B cell (primary cell): ENCODE results near the gene RAB3A. TPM values are rescaled to one million over a fixed set of nuclear protein-coding genes. Genes with fewer than 3 reads are reported as not detected.
A peak's percentile ranks its signal among the peaks of the same experiment; 100 is the strongest.

Experiments used
- ATAC-seq: fragments of 200-7000 bp; cut with Tn5 transposase; one replicate; pipeline ENCODE4 v1.10.0; 2021; ENCODE audit warnings: low read depth, mild to moderate bottlenecking, moderate number of reproducible peaks, moderate library complexity
- CTCF ChIA-PET: fragments of 350-600 bp; sonication (Branson Sonifier 250); formaldehyde crosslinking; loops from one replicate; lab custom pipeline; 2021; ENCODE audit warnings: antibody characterized with exemption, inconsistent platforms; lab: Charles Lee
- POLR2A ChIA-PET: fragments of 350-600 bp; sonication (Branson Sonifier 250); formaldehyde crosslinking; loops from one replicate; lab custom pipeline; 2021; ENCODE audit warnings: antibody characterized with exemption; lab: Charles Lee
- DNase-seq: peaks from one replicate; pipeline ENCODE4 v3.0.0; 2013
- H2AFZ ChIP-seq: 2 replicates; pipeline ENCODE4 v1.6.1; 2012; ENCODE audit warnings: mild to moderate bottlenecking, low read depth, low read length; ENCODE audit not compliant: insufficient read depth, poor library complexity, severe bottlenecking
- H3K27ac ChIP-seq, 2 donors: 1 replicate in 1 of 2; 2 replicates in 1 of 2; pipeline ENCODE4 v1.5.1; 2012 to 2013; ENCODE audit warnings: low read length in 2 of 2, mild to moderate bottlenecking in 2 of 2, moderate library complexity in 1 of 2
- H3K27me3 ChIP-seq, 4 experiments: fragments of 200-600 bp in 1 of 4; sonication (generic) in 1 of 4; replicated peaks in 1 of 4; 1 replicate in 2 of 4; 2 replicates in 2 of 4; pipeline versions ENCODE4 v1.6.1 to v1.7.0; 2013 to 2016; ENCODE audit warnings: low read length in 3 of 4, mild to moderate bottlenecking in 2 of 4, mixed read lengths in 1 of 4, moderate library complexity in 1 of 4; ENCODE audit not compliant: insufficient read depth in 4 of 4, control insufficient read depth in 3 of 4; ENCODE audit errors: control extremely low read depth in 1 of 4
- H3K36me3 ChIP-seq, 2 experiments: replicated peaks in 1 of 2; 1 replicate in 1 of 2; 2 replicates in 1 of 2; pipeline versions ENCODE4 v1.6.1 to v1.7.1; 2013; ENCODE audit warnings: low read length in 1 of 2; ENCODE audit not compliant: insufficient read depth in 2 of 2, control insufficient read depth in 1 of 2; ENCODE audit errors: control extremely low read depth in 1 of 2, extremely low read depth in 1 of 2
- H3K4me1 ChIP-seq, 2 donors: fragments of 200-600 bp in 1 of 2; sonication (generic) in 1 of 2; 1 replicate in 1 of 2; 2 replicates in 1 of 2; pipeline versions ENCODE4 v1.5.1 to v1.6.1; 2013 to 2017; ENCODE audit warnings: low read length in 2 of 2; ENCODE audit not compliant: control insufficient read depth in 2 of 2, insufficient read depth in 2 of 2
- H3K4me2 ChIP-seq: replicated peaks from 2 replicates; pipeline ENCODE3; 2012; ENCODE audit warnings: mild to moderate bottlenecking, low read depth, low read length; ENCODE audit not compliant: poor library complexity, severe bottlenecking
- H3K4me3 ChIP-seq, 5 experiments: fragments of 200-600 bp in 1 of 5; sonication (generic) in 1 of 5; 1 replicate in 3 of 5; 2 replicates in 2 of 5; pipeline versions ENCODE4 v1.5.1 to v1.7.0; 2011 to 2016; ENCODE audit warnings: low read length in 4 of 5, mild to moderate bottlenecking in 4 of 5, low read depth in 2 of 5, control low read depth in 1 of 5, moderate library complexity in 1 of 5; ENCODE audit not compliant: insufficient read depth in 1 of 5; ENCODE audit errors: control extremely low read depth in 1 of 5, extremely low read depth in 1 of 5
- H3K79me2 ChIP-seq: fragments of 200-600 bp; sonication (generic); one replicate; pipeline ENCODE4 v1.6.0; 2016; ENCODE audit warnings: low read length; ENCODE audit not compliant: control insufficient read depth, insufficient read depth
- H3K9ac ChIP-seq: fragments of 200-600 bp; sonication (generic); 2 replicates; pipeline ENCODE4 v1.6.1; 2017; ENCODE audit warnings: mild to moderate bottlenecking, low read length, moderate library complexity
- H3K9me3 ChIP-seq, 3 donors: one replicate each; pipeline versions ENCODE4 v1.6.1 to v1.7.1; 2013; ENCODE audit warnings: low read length in 2 of 3; ENCODE audit not compliant: control insufficient read depth in 2 of 3, insufficient read depth in 1 of 3; ENCODE audit errors: control extremely low read depth in 1 of 3
- H4K20me1 ChIP-seq: 2 replicates; pipeline ENCODE4 v1.6.0; 2012; ENCODE audit warnings: mild to moderate bottlenecking, low read length; ENCODE audit not compliant: insufficient read depth, control insufficient read depth, poor library complexity, severe bottlenecking
- H3K27ac Mint-ChIP-seq: one replicate; pipeline ENCODE4 v1.8.0; 2021; ENCODE audit warnings: mixed read lengths
- H3K27me3 Mint-ChIP-seq: one replicate; pipeline ENCODE4 v1.8.0; 2021; ENCODE audit warnings: mixed read lengths
- H3K4me1 Mint-ChIP-seq: one replicate; pipeline ENCODE4 v1.8.0; 2021; ENCODE audit warnings: mixed read lengths
- H3K4me3 Mint-ChIP-seq: one replicate; pipeline ENCODE4 v1.8.0; 2021; ENCODE audit warnings: mixed read lengths
- H3K9me3 Mint-ChIP-seq: one replicate; pipeline ENCODE4 v1.8.0; 2022; ENCODE audit warnings: mixed read lengths; ENCODE audit not compliant: insufficient read depth
- CTCF ChIP-seq: fragments of 200-600 bp; IDR thresholded peaks from one replicate; pipeline ENCODE4 v1.8.0; 2022; ENCODE audit warnings: antibody characterized with exemption, mild to moderate bottlenecking
- EZH2 ChIP-seq: IDR thresholded peaks from 2 replicates; pipeline ENCODE4 v1.6.1; 2012; ENCODE audit warnings: borderline replicate concordance, low read depth, mild to moderate bottlenecking, moderate library complexity, low read length; ENCODE audit not compliant: insufficient read depth, poor library complexity, severe bottlenecking
- WGBS: methylation state at CpG from one replicate; pipeline ENCODE4 v1.1.5; 2013; ENCODE audit warnings: missing lambda C conversion rate; ENCODE audit not compliant: insufficient coverage; 5-methylcytosine and 5-hydroxymethylcytosine counted together
- intact Hi-C: fragments of 100-400 bp; cut with micrococcal nuclease; formaldehyde crosslinking; loops from one replicate; pipeline ENCODE4 v1.10.0; 2022
- polyA plus RNA-seq: library from polyadenylated mRNA; depleted of rRNA; stranded (reverse); fragments of >200 nt; gene quantifications from 2 replicates; pipeline ENCODE4 v1.2.3, GENCODE V29; 2012
- total RNA-seq, 2 donors: library from RNA; stranded (reverse); fragments of 120-200 nt in 1 of 2; gene quantifications; 1 replicate in 1 of 2; 2 replicates in 1 of 2; pipeline versions ENCODE4 v1.2.3 to v1.2.4, GENCODE V29; 2013 to 2022

Gene RAB3A
- total and polyA plus RNA-seq, 2 donors (not counting 1 experiment from before 2014, with no cell fraction given) = 7.7 to 10.4 TPM

GRCh38 chr19:18170714-18171255 is 33.1 kb downstream of the RAB3A start:
- H3K4me3 ChIP-seq = peak overlapping the region in 3 of 5 experiments; percentile 0 to 43 (median 11)
- peaks cover 21% of the 10 kb centered on the region for H4K20me1 ChIP-seq
- peak; percentile 8 for ATAC-seq
- peaks cover 64 to 79% of the 10 kb centered on the region in 2 donors for H3K4me1 ChIP-seq
- peak overlapping the region; percentile 97 to 99 for H3K27ac ChIP-seq
- peak overlapping the region; percentile 24 for H3K9ac ChIP-seq
- Mint-ChIP-seq H3K4me1 (peaks cover 72% of the 10 kb centered on the region), H3K9me3 (no peaks in the 10 kb centered on the region), H3K27me3 (no peaks in the 10 kb centered on the region), H3K27ac (peak overlapping the region; percentile 98), H3K4me3 (peak overlapping the region; percentile 87)
- POLR2A ChIA-PET = interaction anchor here (0.6 to 2.5 kb wide), 17 partner anchors 9 to 423 kb away, joined by 3 to 19 read pairs (median 5); partner anchors contain the start of genes JUND, MPV17L2, PIK3R2 and RAB3A
- H3K27me3 ChIP-seq = no peaks in the 10 kb centered on the region
- TF ChIP-seq CTCF (no peak), EZH2 (no peak)
- CTCF ChIA-PET = interaction anchor here (0.9 to 2.4 kb wide), 14 partner anchors 10 to 169 kb away, joined by 3 to 28 read pairs (median 4); partner anchors contain the start of gene MPV17L2
- H2AFZ ChIP-seq = peak overlapping the region; percentile 27
- peak; percentile 77 for DNase-seq
- H3K79me2 ChIP-seq = peaks cover 19% of the 10 kb centered on the region
- H3K4me2 ChIP-seq = peak overlapping the region; percentile 83
- peaks cover 0 to 14% (median 0%) of the 10 kb centered on the region in 3 donors for H3K9me3 ChIP-seq
- 39% methylated on average over 9 of the region's 16 CpGs for WGBS
- intact Hi-C loops = loop anchor here (5.0 kb wide), 2 partner anchors 73 to 148 kb away; partner anchors contain the start of gene MAST3
- H3K36me3 ChIP-seq = peaks cover 1 to 22% of the 10 kb centered on the region in 2 experiments
